ENCODE results near the gene MYL7.

Gene MYL7

DNA sequence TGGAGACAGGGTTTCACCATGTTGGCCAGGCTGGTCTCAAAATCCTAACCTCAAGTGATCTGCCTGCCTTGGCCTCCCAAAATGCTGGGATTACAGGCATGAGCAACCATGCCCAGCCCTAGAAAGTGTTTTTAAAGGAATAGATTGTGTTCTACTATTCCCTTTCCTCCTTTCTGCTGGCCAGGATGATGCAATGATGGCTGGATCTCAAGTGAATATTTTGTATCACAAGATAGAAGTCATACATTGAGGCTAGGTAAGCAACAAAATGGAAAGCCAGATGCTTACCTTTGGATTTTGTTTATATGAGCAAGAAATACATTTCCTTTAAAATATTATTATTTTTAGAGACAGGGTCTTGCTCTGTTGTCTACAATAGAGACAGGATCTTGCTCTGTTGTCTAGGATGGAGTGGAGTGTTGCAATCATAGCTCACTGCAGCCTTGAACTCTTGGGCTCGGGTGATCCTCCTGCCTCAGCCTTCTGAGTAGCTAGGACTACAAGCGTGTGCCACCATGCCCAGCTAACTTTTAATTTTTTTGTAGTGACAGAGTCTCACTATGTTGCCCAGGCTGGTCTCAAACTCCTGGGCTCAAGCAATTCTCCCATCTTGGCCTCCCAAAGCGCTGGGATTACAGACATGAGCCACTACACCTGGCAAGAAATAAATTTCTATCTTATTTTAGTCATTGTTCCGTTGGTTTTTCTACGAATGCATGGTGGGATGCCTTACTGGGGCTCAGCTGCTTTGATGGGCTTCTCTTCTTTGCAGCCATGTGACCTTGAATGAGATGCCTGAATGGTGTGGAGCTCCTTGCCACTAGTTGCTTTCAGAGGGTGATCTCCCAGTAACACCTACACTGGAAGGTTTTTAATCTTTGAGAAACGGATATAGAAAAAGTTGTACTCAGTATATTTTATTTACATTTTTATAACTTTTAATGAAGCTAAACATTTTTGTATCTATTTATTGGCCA is 42.8 kb downstream of the MYL7 start:
- no peak for DNase-seq

GRCh38 chr7:44097064-44097932 is 43.8 kb downstream of the MYL7 start:
- no peak for DNase-seq

DNA sequence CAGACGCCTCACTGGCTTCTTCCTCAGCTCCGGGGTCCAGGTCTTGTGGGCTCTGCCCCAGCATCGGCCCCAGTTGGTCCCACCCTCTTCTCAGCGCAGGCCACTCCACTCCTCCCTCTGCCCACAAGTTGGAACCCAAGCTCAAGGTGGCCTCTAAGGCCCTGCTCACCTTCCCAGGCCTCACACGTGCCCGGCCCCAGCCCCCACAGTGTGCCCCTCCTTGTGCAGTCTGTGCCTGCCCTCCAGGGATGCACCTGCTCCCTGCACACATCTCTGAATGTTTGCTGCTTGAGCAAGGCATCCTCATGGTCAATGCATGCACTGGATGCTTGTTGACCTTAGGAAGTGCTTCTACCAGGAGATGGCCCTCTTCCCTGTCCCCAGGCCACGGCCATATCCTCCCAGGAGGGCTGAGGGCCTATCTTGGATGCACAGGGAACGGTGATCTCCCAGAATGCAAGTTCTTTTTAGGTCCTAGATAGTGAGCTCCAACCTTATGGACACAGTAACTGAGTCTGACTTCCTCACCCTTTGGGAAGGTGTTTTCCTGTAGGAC is 44.7 kb downstream of the MYL7 start:
- DNase-seq = no peak

DNA sequence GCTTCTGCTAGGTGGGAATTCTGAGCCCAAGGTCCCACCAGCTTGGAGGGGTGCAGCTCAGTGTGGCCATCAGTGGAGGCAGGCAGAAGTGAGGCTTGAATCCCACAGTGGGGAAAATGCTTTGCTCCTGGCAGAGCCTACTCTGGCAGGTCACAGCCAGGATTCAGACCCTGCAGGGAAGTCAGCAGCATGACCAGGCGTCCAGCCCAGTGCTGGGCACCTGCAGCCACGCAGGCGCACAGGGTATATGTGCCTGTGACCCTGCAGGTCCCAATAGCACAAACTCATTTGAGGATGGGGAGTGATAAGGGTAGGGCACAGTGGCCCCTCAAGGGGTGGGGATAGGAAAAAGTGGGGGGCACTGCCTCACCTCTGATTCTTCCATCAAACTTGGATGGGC is 45.4 kb downstream of the MYL7 start:
- DNase-seq = no peak

DNA sequence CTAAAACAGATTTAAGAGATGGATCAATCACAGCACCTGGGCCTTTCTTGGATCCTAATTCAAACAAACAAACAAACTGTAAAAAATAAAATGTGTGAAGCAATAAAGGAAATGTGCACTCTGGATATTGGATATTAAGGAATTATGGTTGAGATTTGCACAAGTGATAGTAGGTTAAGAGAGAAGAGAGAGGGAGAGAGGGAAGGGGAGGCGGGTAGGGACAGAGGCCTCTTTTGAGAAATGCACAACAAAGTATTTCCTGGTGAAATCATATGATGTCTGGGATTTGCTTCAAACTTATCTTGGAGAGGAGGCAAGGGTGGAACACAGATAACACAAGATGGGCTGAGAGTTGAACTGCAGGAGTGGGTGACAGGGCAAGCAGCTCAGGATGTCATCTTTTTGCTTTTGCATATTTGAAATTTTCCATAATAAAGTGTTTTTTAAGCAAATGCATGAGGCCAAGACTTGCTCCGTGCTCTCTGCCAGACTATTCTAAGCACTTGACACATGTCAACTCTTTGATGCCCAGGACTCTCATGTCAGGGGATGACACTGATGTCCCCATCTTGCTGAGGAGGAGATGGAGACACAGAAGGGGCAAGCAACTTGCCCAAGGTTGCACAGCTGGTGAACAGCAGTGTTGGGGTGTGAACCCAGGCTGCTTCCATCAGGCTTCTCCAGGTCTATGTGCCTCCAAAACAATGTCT is 46.1 kb downstream of the MYL7 start:
- no peak for DNase-seq

DNA sequence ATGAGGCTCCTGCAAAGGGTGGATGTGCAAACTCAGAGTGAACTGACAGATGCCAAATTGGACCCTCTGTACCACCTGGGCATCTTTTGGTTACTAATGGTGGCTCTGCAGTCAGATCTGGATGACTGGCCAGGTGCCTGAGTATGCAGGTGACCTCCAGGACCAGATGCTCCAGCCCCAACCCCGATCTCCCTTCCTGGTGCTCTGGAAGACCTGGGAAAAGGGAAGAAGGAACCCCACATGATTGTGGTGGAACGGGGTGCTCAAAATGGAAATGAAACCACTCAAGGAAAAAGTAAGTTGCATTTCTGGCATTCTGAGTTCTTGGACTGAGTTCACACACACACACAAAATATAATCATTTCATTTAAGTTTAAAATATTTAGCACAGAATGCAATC is 46.8 kb downstream of the MYL7 start:
- DNase-seq = no peak

GRCh38 chr7:44093102-44093641 is 48.0 kb downstream of the MYL7 start:
- no peak for DNase-seq
